SK-N-SH (cell line): Measurements from ENCODE around the gene LAP3. TPM values are rescaled to one million over a fixed set of nuclear protein-coding genes. Genes with fewer than 3 reads are reported as not detected.

Experiments used
- CTCF ChIA-PET: fragments of 300-600, 350-600 bp; formaldehyde crosslinking; extraction: SDS; loops from one replicate; lab custom pipeline; 2021; lab: Yijun Ruan, JAX
- POLR2A ChIA-PET: fragments of 350-600 bp; sonication (Branson Sonifier 250); formaldehyde crosslinking; extraction: SDS; loops from one replicate; lab custom pipeline; 2020; ENCODE audit warnings: antibody characterized with exemption, inconsistent platforms; lab: Yijun Ruan, JAX
- DNase-seq: peaks from one replicate; pipeline ENCODE4 v3.0.0; 2012
- H2AFZ ChIP-seq: fragments of 200-600 bp; sonication (generic); 2 replicates; pipeline ENCODE4 v1.8.1; 2016; ENCODE audit warnings: antibody characterized with exemption, mild to moderate bottlenecking, low read depth
- H3F3A ChIP-seq: fragments of 200-600 bp; sonication (generic); replicated peaks from 2 replicates; pipeline ENCODE3; 2016; ENCODE audit warnings: antibody characterized with exemption, mild to moderate bottlenecking; ENCODE audit not compliant: insufficient read depth
- H3K27ac ChIP-seq, 2 experiments: fragments of 200-500 bp in 1 of 2; fragments of 200-600 bp in 1 of 2; sonication (Bioruptor generic) in 1 of 2; sonication (generic), shearing (Covaris generic) in 1 of 2; 2 replicates each; pipeline versions ENCODE4 v1.5.1 to v1.6.1; 2014 to 2016; ENCODE audit warnings: low read depth in 2 of 2, inconsistent platforms in 1 of 2, low read length in 1 of 2, mild to moderate bottlenecking in 1 of 2, mixed read lengths in 1 of 2
- H3K27me3 ChIP-seq: fragments of 200-600 bp; sonication (generic), shearing (Covaris generic); 2 replicates; pipeline ENCODE4 v1.6.1; 2016; ENCODE audit warnings: mixed run types; ENCODE audit not compliant: insufficient read depth
- H3K36me3 ChIP-seq, 2 experiments: fragments of 200-500 bp in 1 of 2; fragments of 200-600 bp in 1 of 2; sonication (Bioruptor generic) in 1 of 2; sonication (generic) in 1 of 2; replicated peaks in 1 of 2; 2 replicates each; pipeline versions ENCODE3 to v1.5.1; 2014 to 2016; ENCODE audit warnings: low read length in 1 of 2, mild to moderate bottlenecking in 1 of 2; ENCODE audit not compliant: insufficient read depth in 2 of 2, control insufficient read depth in 1 of 2
- H3K4me1 ChIP-seq, 2 experiments: fragments of 200-500 bp in 1 of 2; fragments of 200-600 bp in 1 of 2; sonication (Bioruptor generic) in 1 of 2; sonication (generic), shearing (Covaris generic) in 1 of 2; 2 replicates each; pipeline versions ENCODE4 v1.5.1 to v1.6.1; 2014 to 2016; ENCODE audit warnings: low read depth in 1 of 2, low read length in 1 of 2, mixed run types in 1 of 2; ENCODE audit not compliant: insufficient read depth in 2 of 2, control insufficient read depth in 1 of 2
- H3K4me2 ChIP-seq: fragments of 200-600 bp; sonication (generic), shearing (Covaris generic); 2 replicates; pipeline ENCODE4 v1.6.1; 2017; ENCODE audit warnings: mixed run types
- H3K4me3 ChIP-seq, 2 experiments: fragments of 200-500 bp in 1 of 2; fragments of 200-600 bp in 1 of 2; sonication (Bioruptor generic) in 1 of 2; sonication (generic), shearing (Covaris generic) in 1 of 2; 2 replicates each; pipeline versions ENCODE4 v1.5.1 to v1.8.1; 2014 to 2016; ENCODE audit warnings: low read depth in 2 of 2, inconsistent platforms in 1 of 2, low read length in 1 of 2, mild to moderate bottlenecking in 1 of 2, mixed read lengths in 1 of 2, moderate library complexity in 1 of 2
- H3K79me2 ChIP-seq: fragments of 200-600 bp; sonication (generic); 2 replicates; pipeline ENCODE4 v1.8.1; 2017; ENCODE audit warnings: mild to moderate bottlenecking; ENCODE audit not compliant: insufficient read depth
- H3K9ac ChIP-seq: fragments of 200-600 bp; sonication (generic); 2 replicates; pipeline ENCODE4 v1.6.1; 2017; ENCODE audit warnings: mixed run types
- H3K9me2 ChIP-seq: fragments of 200-600 bp; sonication (generic); 2 replicates; pipeline ENCODE4 v1.6.1; 2017; ENCODE audit warnings: mixed run types
- H3K9me3 ChIP-seq: fragments of 200-600 bp; sonication (generic); 2 replicates; pipeline ENCODE4 v1.6.1; 2017; ENCODE audit warnings: mixed run types, mild to moderate bottlenecking, moderate library complexity
- H4K20me1 ChIP-seq: fragments of 200-600 bp; sonication (generic); 2 replicates; pipeline ENCODE4 v1.6.1; 2017; ENCODE audit warnings: mild to moderate bottlenecking, mixed run types; ENCODE audit not compliant: insufficient read depth
- ELF1 ChIP-seq: IDR thresholded peaks from 2 replicates; pipeline ENCODE4 v1.4.0; 2012
- EZH2phosphoT487 ChIP-seq: fragments of 200-600 bp; sonication (generic); IDR thresholded peaks from 2 replicates; pipeline ENCODE4 v1.6.1; 2017; ENCODE audit warnings: low read depth, mixed run types, mild to moderate bottlenecking, antibody characterized with exemption, moderate library complexity, borderline replicate concordance
- FOXM1 ChIP-seq: IDR thresholded peaks from 2 replicates; pipeline ENCODE4 v1.4.0; 2012; ENCODE audit warnings: low read depth, mild to moderate bottlenecking
- JUND ChIP-seq: IDR thresholded peaks from 2 replicates; pipeline ENCODE4 v1.4.0; 2012
- MEF2A ChIP-seq: IDR thresholded peaks from 2 replicates; pipeline ENCODE4 v1.4.0; 2012; ENCODE audit warnings: low read depth, borderline replicate concordance
- MXI1 ChIP-seq: IDR thresholded peaks from 2 replicates; pipeline ENCODE4 v1.6.1; 2012; ENCODE audit warnings: mild to moderate bottlenecking, low read depth, low read length, improper control_type of control experiment
- NFIC ChIP-seq: IDR thresholded peaks from 2 replicates; pipeline ENCODE4 v1.4.0; 2012; ENCODE audit warnings: borderline replicate concordance
- POLR2AphosphoS5 ChIP-seq: IDR thresholded peaks from 2 replicates; pipeline ENCODE4 v1.6.1; 2012; ENCODE audit warnings: low read depth, low read length
- SMC3 ChIP-seq: IDR thresholded peaks from 2 replicates; pipeline ENCODE4 v1.6.1; 2012; ENCODE audit warnings: low read depth, low read length, improper control_type of control experiment
- TCF12 ChIP-seq: IDR thresholded peaks from 2 replicates; pipeline ENCODE4 v1.4.0; 2012
- YY1 ChIP-seq: IDR thresholded peaks from 2 replicates; pipeline ENCODE4 v1.4.0; 2012; ENCODE audit warnings: low read depth, mild to moderate bottlenecking
- ZBTB33 ChIP-seq: IDR thresholded peaks from 2 replicates; pipeline ENCODE4 v1.4.0; 2012; ENCODE audit warnings: low read depth, borderline replicate concordance
- WGBS: methylation state at CpG from one replicate; pipeline ENCODE4 v1.1.6; 2017; ENCODE audit warnings: low lambda C conversion rate; 5-methylcytosine and 5-hydroxymethylcytosine counted together
- polyA plus RNA-seq, 3 experiments: library from polyadenylated mRNA; depleted of rRNA; stranded (reverse); fragments of >200 nt; gene quantifications; 2 replicates each; pipeline ENCODE4 v1.2.3, GENCODE V29; 2012
- TF ChIP-seq, protein P1 (sequence below): IDR thresholded peaks from 2 replicates; pipeline ENCODE4; 2012

The LAP3 gene
- polyA plus RNA-seq, 1 of the 3 experiments (the other 2 are of a cell fraction): 53.2 TPM

GRCh38 chr4:17554568-17554967 lies 22.4 kb upstream of the LAP3 start:
- no peaks in the 10 kb centered on the region for H3K79me2 ChIP-seq
- no peak for TF ChIP-seq YY1
- no peak for TF ChIP-seq JUND
- TF ChIP-seq MXI1: no peak
- no peak for TF ChIP-seq POLR2AphosphoS5
- TF ChIP-seq, protein P1, sequence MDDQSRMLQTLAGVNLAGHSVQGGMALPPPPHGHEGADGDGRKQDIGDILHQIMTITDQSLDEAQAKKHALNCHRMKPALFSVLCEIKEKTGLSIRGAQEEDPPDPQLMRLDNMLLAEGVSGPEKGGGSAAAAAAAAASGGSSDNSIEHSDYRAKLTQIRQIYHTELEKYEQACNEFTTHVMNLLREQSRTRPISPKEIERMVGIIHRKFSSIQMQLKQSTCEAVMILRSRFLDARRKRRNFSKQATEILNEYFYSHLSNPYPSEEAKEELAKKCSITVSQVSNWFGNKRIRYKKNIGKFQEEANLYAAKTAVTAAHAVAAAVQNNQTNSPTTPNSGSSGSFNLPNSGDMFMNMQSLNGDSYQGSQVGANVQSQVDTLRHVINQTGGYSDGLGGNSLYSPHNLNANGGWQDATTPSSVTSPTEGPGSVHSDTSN: no peak
- no peak for TF ChIP-seq SMC3
- TF ChIP-seq MEF2A: no peak
- no peak for TF ChIP-seq ELF1
- TF ChIP-seq TCF12: no peak
- TF ChIP-seq ZBTB33: no peak
- TF ChIP-seq NFIC: no peak
- TF ChIP-seq FOXM1: no peak
- H3F3A ChIP-seq: no peaks in the 10 kb centered on the region
- H3K4me2 ChIP-seq: no peak overlapping the region
- no peaks in the 10 kb centered on the region for H4K20me1 ChIP-seq
- H3K27me3 ChIP-seq: peaks cover 10% of the 10 kb centered on the region; the same call in 1 of the 2 replicates
- no peaks in the 10 kb centered on the region for H3K9me2 ChIP-seq
- peaks cover 0 to 5% of the 10 kb centered on the region in 2 experiments; a peak in 1 of 4 replicates for H3K4me1 ChIP-seq
- no peaks in the 10 kb centered on the region for H3K9me3 ChIP-seq
- H3K4me3 ChIP-seq: no peak overlapping the region
- CTCF ChIA-PET: interaction anchor here (0.7 to 3.8 kb wide), 7 partner anchors 10 to 254 kb away, joined by 3 to 17 read pairs (median 4); no protein-coding TSS in a partner anchor
- H3K27ac ChIP-seq: no peak overlapping the region
- no peaks in the 10 kb centered on the region for H3K36me3 ChIP-seq
- POLR2A ChIA-PET: interaction anchor here (0.6 kb wide), 1 partner anchor 248 kb away, joined by 3 read pairs; no protein-coding TSS in a partner anchor
- no peak overlapping the region for H3K9ac ChIP-seq
- DNase-seq: no peak
- 68% methylated on average over 4 of the region's 4 CpGs for WGBS
- H2AFZ ChIP-seq: no peak overlapping the region

GRCh38 chr4:17556498-17556897 lies 20.5 kb upstream of the LAP3 start:
- no peaks in the 10 kb centered on the region for H3K79me2 ChIP-seq
- H3K27ac ChIP-seq: no peak overlapping the region
- H3K4me3 ChIP-seq: no peak overlapping the region
- ChIA-PET CTCF (no interaction called here), POLR2A (no interaction called here)
- H2AFZ ChIP-seq: no peak overlapping the region
- H3K4me1 ChIP-seq: peaks cover 0 to 11% of the 10 kb centered on the region in 2 experiments; a peak in 1 of 4 replicates
- DNase-seq: no peak
- H3K9me3 ChIP-seq: no peaks in the 10 kb centered on the region
- no peak overlapping the region for H3K9ac ChIP-seq
- H3K9me2 ChIP-seq: no peaks in the 10 kb centered on the region
- H3F3A ChIP-seq: no peaks in the 10 kb centered on the region
- TF ChIP-seq EZH2phosphoT487 (no peak), ZBTB33 (no peak)
- H3K4me2 ChIP-seq: no peak overlapping the region
- H4K20me1 ChIP-seq: no peaks in the 10 kb centered on the region
- no peaks in the 10 kb centered on the region for H3K36me3 ChIP-seq
- H3K27me3 ChIP-seq: peaks cover 10% of the 10 kb centered on the region; the same call in 1 of the 2 replicates
